Peyer's patch (tissue), 4 donors: ENCODE results near the gene PALLD.

Experiments
- POLR2A ChIP-seq, 2 donors: fragments of 450-650 bp; IDR thresholded peaks; one replicate each; pipeline ENCODE4 v1.5.1; 2017; ENCODE audit warnings: antibody characterized with exemption in 2 of 2, mild to moderate bottlenecking in 2 of 2, moderate library complexity in 2 of 2
- TF ChIP-seq, protein P1 (sequence below), 6 experiments: fragments of 450-650 bp in 4 of 6; fragments of 200-600 bp in 2 of 6; sonication (generic) in 1 of 6; IDR thresholded peaks; one replicate each; pipeline ENCODE4 v1.5.1; 2017 to 2019; ENCODE audit warnings: antibody characterized with exemption in 6 of 6, mild to moderate bottlenecking in 3 of 6, moderate library complexity in 1 of 6

GRCh38 chr4:168931215-168931650 lies 434.4 kb downstream of the PALLD start:
- TF ChIP-seq, protein P1, sequence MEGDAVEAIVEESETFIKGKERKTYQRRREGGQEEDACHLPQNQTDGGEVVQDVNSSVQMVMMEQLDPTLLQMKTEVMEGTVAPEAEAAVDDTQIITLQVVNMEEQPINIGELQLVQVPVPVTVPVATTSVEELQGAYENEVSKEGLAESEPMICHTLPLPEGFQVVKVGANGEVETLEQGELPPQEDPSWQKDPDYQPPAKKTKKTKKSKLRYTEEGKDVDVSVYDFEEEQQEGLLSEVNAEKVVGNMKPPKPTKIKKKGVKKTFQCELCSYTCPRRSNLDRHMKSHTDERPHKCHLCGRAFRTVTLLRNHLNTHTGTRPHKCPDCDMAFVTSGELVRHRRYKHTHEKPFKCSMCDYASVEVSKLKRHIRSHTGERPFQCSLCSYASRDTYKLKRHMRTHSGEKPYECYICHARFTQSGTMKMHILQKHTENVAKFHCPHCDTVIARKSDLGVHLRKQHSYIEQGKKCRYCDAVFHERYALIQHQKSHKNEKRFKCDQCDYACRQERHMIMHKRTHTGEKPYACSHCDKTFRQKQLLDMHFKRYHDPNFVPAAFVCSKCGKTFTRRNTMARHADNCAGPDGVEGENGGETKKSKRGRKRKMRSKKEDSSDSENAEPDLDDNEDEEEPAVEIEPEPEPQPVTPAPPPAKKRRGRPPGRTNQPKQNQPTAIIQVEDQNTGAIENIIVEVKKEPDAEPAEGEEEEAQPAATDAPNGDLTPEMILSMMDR (IDR thresholded peaks at IDR 0.05) = no peak
- TF ChIP-seq POLR2A (IDR thresholded peaks at IDR 0.05) = no peak
